HG02884 (cell line): Measurements from ENCODE around the gene ROBO3.

Experiments
- ATAC-seq: cut with Tn5 transposase; IDR thresholded peaks from one replicate; pipeline ENCODE4 v1.9.1; 2021; ENCODE audit warnings: mild to moderate bottlenecking, moderate library complexity; ENCODE audit not compliant: unreplicated experiment

The ROBO3 gene

DNA sequence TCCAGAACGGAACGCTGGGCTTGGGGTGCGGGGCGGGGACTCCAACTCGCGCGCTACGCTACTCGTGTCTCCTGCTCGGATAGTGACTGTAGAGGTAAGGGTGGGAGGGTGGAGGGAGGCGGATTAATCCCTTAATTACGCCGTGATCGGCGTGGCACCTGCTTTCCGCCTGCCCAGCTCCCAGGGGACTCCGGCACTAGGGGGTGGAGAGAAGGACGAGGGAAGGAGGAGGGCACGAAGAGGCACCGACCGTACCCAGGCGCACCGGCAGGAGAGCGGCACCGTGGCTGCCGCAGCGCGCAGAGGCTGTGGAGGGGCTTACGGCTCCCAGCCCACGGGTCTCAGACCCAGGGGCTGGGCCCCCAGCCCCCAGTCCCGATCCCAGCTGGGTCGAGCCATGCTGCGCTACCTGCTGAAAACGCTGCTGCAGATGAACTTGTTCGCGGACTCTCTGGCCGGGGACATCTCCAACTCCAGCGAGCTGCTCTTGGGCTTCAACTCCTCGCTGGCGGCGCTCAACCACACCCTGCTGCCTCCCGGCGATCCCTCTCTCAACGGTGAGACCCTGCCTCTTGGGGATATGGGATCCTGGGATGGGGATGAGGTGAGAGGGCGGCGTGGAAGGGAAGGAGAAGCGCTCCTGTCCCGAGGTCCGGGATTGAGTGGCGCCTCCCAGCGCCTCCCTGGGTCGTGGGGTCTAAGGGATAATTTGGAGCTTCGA, at the start of gene ROBO3:
ROBO3 (plus strand) TSS at position 252 of the 721 bp plus-strand sequence; CDS start at position 398, 146 bp downstream.
- no peak for ATAC-seq

DNA sequence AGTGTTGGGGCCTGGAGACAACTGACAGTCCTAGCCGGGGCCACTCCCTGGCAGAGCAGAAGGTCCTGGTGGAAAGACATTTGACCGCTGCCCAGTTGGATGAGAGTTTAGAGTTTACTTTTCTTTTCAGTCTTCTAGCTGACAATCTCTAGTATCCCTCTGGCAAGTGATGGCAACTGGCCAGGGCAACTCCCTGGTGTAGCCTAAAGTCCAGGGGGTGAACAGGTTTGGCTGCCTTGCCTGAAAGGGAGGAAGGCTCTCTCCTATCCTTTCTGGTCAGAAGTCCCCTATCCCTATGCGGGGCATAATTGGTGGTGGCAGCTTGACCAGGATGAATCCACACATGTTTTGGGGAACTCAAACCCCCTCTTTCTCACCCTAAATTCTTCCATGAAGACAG, 48.2 kb upstream of the ROBO3 start:
- no peak for ATAC-seq

DNA sequence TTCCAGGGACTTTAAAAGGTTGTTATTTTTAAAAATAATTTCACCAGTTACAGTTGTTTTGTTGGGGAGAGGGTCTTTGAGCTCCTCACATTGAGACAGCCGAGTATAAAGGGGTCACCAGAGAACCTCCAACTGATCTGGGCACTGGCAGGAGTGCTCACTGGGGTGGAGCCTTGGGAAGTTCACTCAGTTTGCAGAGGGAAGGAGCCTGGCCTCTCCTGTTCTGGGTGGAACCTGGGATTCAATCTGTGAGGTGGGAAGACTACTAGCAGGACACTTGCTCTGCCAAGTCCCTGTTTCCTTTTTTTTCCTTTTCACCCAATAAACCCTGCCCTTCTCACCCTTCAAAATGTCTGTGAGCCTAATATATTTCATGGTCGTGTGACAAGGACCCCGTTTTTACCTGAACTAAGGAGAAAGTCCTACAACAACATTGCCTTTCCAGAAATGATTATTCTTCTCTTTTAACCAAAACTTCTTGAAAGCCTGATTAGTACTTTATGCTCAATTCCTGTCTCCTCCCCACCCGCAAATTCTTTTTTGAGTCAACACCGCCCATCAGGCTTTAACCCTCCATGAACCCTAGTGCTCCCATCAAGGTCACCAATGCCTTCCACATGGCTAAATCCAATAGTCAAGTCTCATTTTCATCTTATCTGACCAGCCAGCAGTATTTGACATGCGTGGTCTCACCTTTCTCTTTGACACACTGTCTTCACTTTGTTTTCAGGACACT, 43.1 kb upstream of the ROBO3 start:
- ATAC-seq, result no peak

- no peak for ATAC-seq
These were observed 41.5 kb upstream of the ROBO3 start for GRCh38 chr11:124823512-124824376.

GRCh38 chr11:124825876-124826275, 39.4 kb upstream of the ROBO3 start:
- no peak for ATAC-seq

GRCh38 chr11:124829986-124830385, 35.2 kb upstream of the ROBO3 start:
- ATAC-seq, result no peak

GRCh38 chr11:124830749-124831148, 34.5 kb upstream of the ROBO3 start:
- no peak for ATAC-seq

DNA sequence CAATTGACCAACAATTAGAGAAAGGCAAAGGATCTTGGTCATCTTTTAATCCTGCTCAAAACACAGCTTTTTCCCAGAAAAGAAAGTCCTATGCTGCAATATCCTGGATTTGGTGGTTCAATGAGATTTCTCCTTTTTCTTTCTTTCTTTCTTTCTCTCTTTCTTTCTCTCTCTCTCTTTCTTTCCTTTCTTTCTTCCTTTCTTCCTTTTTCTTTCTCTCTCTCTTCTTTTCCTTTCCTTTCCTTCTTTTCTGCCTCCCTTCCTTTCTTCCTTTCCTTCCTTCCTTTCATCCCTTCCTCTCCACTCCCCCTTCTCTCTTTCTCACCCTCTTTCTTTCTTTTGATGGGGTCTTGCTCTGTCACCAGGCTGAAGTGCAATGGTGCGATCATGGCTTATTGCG, 33.3 kb upstream of the ROBO3 start:
- ATAC-seq, result no peak

- no peak for ATAC-seq
These were observed 32.7 kb upstream of the ROBO3 start for GRCh38 chr11:124832571-124832970.

- ATAC-seq, result no peak
These were observed 30.6 kb upstream of the ROBO3 start for GRCh38 chr11:124834526-124835180.

- ATAC-seq, result no peak
These were observed 29.3 kb upstream of the ROBO3 start for GRCh38 chr11:124835918-124836317.

DNA sequence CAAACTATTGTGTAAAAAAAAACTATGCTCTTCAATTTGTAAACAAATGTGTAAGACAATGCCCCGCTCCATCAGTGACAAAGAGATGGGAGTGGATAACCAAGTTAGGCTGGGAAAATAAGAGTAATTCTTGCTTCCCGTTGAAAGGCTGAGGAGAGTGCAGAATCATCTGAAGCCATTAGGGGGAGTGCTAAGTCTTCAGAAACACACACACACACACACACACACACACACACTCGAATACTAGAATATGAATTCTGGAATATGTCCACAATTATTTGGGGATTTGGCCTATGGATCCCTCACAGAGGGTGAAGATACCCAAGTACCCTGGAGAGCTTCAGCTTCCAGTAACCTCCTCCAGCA, 27.8 kb upstream of the ROBO3 start:
- ATAC-seq, result no peak

- ATAC-seq, result no peak
These were observed 26.5 kb upstream of the ROBO3 start for GRCh38 chr11:124838805-124839127.

- ATAC-seq, result no peak
These were observed 25.9 kb upstream of the ROBO3 start for GRCh38 chr11:124839128-124839971.

DNA sequence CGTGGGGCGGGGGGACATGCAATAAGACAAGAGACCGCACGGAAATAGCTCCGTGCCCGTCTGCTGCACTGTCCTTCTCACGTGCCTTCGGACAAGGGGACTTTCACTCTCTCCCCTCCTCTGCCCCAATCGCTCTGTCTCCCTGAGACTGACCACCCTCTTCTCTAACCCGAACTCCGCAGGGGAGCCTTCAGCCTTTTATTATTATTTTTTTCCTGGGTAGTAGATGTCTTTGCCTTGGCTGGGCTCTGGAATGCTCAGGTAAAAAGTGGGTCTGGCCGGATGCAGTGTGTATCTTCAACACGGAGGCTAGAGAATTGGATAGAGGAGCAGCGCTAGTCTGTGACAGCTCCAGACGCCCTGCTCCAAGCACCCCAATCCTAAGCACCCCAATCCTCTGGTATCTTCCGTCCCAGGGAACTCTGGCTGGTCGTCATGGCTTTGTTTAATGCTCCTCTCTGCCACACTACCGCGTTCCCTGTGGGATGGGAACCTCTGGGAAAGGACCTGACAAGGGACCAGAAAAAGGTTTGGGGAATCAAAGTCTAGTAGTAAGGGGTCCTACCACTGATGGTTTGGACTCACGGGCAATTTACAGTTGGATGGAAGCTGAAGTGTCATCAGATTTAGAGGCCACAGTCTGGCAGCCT, 25.1 kb upstream of the ROBO3 start:
- no peak for ATAC-seq

GRCh38 chr11:124840666-124841065, 24.6 kb upstream of the ROBO3 start:
- ATAC-seq, result no peak

DNA sequence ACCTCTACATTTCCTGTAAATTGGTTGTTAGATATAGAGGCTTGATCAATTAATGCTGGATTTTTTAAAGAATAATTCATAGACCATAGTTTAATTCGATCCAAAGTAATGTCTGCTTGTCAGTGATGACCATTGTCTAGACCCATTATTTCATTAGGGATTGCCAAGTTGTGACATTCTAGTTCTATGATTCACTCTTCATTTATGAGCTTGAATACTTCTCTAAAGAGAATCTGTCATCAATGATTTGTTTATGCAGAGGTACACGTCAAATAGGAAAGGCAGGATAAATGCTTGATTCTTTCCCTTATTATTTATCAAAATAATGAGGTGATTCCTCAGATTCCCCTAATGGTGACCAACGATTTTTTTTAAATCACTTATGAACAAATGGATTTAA, 24.0 kb upstream of the ROBO3 start:
- ATAC-seq, result no peak

DNA sequence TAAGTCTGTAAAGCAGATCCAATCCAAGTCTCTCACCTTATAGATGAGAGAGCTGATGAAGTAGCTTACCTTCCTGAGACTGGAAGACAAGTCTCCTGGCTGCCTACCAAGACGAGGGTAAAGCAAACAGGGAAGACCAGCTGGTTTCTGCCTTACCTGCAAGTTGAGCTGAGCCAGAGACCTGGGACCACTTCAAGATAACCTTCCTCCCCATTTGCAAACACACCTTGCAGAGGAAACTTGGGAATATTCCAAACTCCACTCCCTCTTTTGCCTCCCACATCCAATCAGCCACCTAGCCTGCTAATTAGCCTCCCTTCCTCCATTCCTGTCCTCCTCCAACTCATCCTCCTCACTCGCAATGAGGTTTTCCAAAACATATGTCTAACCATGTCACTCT, 23.4 kb upstream of the ROBO3 start:
- no peak for ATAC-seq

- no peak for ATAC-seq
These were observed 22.9 kb upstream of the ROBO3 start for GRCh38 chr11:124842305-124842704.

GRCh38 chr11:124843616-124843910, 21.7 kb upstream of the ROBO3 start:
- ATAC-seq, result no peak
